Anterior cingulate cortex (tissue), 58 donors: Measurements from ENCODE around the gene TBC1D9B.

Experiments
- DNase-seq, 58 donors: peaks; one replicate each; lab custom pipeline; 2025; lab: John Stamatoyannopoulos, UW

Gene TBC1D9B

GRCh38 chr5:179887095-179887494, 20.6 kb downstream of the TBC1D9B start:
- no peak for DNase-seq

DNA sequence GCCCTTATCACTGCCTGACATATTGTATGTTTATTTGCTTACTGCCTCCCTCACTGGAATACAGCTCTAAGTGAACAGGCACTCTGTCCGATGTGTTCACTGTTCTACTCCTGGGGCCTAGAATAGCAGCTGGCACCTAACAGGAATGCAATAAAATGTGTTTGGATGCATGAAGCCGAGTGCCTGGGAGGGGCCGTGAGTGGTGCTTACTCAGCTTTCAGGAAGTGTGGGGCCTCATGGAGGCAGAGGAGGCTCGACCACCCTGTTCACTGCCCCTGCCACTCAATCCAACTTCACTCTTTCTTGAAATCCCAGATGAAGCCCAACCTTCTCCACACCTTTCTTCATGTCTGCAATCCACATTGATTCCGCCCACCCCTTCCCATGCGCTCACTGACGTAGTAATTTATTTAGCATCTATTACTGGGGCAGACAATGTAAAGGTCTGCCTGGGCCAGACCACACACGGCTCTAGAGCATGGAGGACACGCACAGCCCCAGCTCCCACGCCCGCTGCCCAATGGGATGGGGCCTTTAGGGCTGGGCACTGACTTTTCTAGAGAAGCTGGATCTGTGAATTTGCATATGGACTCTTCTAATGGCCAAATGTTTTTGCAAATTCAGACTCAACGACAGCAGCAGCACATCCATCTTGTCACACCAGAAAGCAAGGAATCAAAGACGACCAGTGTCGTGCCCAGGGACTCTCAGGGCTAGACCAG, 21.3 kb downstream of the TBC1D9B start:
- no peak for DNase-seq

DNA sequence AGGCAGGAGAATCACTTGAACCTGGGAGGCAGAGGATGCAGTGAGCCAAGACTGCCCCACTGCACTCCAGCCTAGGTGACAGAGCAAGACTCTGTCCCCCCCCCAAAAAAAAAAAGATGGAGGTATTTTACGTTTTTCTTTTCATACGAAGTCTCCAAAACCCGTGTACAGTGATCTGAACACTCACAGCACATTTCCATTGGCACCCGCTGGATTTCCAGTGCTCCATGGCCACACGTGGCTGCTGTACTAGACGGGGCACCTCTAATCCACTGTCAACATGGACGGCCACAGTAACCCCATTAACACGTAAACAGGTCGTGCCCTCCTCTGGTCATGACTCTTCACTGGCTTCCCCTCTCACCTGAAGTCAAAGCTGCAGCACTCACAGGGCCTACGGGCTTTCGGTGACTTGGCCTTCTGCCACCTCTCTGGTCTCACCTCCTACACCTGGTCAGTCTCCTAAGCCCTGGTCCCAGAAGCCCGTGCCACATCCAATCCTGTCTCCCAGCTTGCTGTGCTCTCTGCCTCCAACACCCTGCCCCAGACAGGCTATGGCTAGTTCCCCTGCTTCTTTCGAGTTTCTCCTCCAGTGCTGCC, 22.1 kb downstream of the TBC1D9B start:
- DNase-seq: no peak

DNA sequence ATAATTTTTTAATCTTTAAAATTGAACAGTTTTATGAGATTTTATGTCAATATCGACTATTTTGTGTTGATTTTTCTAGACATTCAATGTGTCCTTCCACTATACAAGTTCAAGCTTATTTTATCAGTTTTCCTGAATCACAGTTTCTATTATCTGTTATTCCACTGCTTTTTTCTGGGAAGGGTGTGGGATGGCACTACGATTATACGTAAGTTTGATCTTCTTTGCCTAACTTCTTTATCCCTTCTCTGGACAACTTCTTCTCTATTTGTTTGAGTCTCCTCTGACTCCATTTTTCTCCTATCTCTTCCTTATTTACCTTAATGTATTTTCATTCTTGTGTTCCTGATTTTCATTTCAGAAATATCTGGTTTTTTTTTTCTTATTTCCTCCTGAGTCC, 24.5 kb downstream of the TBC1D9B start:
- DNase-seq: no peak

GRCh38 chr5:179882338-179882737, 25.4 kb downstream of the TBC1D9B start:
- no peak for DNase-seq

- no peak for DNase-seq
Measured at GRCh38 chr5:179880848-179881590, 26.7 kb downstream of the TBC1D9B start.

DNA sequence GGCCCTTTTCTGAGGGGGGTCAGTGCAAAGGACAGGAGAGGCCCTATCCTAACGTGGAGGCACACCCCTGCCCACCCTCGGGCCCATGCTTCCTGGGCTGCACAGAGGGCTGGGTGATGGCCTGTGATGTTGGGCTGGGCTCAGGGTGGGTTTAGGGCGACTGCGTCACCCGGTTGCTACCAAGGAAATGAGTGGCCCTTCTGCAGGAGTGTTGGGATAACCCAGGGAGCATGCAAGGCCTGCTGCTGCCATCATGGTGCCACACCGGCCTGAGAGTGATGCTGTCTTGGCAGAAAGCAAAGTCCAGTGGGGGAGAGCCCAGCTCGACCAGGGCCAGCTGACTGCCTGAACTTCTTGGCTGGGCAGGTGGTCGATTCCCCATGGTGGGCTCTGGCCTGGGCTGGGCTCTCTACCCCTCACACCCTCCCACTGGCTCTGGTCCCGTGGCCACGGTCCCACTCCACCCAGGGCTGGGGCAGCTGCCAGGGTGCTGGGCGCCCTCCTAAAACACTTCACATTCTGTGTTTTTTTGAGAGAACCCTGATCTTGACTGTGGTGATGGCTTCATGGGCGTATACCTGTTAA, 27.5 kb downstream of the TBC1D9B start:
- DNase-seq: no peak

DNA sequence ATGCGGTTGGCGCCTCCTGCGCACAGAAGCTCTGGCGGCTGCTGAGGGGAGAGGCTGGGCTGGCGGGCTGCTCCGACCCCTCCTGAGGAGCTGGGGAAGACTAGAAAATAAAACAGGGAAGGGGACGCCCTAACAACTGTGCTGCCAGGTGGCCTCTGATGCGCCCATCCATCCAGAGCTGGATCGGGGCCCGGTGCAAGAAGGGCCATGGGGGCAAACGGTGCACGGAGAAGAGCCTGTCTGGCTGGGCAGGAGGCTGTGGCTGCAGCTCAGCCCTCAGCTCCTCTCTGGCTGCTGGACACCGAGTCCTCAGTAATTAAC, 28.0 kb downstream of the TBC1D9B start:
- DNase-seq: no peak

DNA sequence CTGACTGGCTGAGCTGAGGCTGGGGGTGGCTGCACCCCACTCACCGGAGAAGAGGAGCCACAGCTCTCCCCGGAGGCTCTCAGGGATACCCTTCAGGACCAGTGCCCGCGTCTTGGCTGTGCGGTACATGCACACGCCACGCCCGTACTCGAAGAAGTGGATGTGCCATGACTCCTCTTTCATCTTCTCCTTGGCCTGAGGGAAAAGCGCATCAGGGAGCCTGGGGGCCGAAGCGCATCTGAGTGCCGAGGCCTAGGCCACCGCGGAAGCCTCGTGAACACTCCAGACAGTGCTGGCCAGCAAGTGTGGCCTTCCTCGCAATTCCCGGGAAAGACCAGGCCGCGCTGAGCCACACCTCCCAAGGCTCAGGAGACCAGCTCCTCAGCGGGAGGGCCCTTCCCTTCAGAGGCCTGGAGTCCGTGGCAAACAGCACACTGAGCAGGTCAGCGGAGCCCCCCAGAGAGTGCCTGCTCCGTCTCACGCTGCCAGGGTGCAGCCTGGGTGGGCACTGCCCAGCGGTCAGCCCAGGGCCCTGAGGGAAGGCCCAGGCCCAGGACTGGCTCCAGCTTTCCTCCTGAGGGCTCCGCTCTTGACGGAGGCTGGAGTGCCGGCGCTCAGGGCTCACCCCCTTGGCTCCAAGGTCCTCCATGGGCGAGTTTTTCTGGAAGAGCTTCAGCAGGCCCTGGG, 28.6 kb downstream of the TBC1D9B start:
- no peak for DNase-seq

DNA sequence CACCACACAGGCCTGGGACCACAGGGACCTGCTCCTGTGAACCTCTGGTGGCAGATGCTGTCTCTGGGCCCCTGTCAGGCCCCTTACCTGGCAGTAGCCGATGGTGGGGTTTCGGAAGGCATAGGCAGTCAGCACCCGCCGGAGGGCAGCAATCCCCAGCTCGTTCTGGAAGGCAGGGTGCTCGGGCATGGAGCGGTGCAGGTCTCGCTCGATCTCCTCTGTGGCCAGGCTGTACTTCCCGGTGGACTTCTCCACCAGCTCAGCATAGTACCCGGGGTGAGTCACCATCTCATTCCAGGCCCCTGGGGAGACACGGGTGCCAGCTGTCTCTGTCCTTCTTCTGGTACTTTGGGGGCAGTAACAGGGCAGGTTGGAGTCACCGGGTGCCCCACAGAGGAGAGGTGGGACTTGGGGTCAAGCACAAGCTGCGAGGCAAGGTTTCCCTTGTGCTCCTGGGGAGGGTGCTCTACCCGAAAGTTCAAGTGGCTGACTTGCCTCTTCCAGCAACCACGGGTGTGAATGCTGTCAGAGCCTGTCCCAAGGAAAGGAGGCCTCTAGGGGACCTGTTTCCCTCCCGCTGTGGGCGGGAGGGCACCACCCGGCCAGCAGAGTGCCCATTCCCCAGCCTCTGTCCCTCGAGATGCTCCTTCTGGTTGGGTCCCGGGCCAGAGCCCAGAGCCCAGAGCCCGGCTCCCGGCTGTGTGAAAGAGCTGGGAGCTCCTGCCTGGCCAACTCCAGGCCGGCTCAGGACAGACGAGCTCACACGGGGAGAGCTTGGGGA, 29.3 kb downstream of the TBC1D9B start:
- no peak for DNase-seq

DNA sequence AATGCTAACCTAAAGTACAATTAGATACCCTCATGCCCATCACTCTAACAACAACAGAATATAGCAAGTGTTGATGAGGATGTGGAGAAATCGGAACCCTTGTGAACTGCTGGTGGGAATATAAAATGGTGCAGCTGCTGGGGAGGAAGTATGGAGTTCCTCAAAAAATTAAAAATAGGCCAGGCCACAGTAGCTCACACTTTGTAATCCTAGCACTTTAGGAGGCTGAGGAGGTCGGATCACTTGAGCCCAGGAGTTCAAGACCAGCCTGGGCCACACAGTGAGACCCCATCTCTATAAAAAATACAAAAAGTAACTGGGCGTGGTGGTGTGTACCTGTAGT, 31.1 kb downstream of the TBC1D9B start:
- DNase-seq: no peak

DNA sequence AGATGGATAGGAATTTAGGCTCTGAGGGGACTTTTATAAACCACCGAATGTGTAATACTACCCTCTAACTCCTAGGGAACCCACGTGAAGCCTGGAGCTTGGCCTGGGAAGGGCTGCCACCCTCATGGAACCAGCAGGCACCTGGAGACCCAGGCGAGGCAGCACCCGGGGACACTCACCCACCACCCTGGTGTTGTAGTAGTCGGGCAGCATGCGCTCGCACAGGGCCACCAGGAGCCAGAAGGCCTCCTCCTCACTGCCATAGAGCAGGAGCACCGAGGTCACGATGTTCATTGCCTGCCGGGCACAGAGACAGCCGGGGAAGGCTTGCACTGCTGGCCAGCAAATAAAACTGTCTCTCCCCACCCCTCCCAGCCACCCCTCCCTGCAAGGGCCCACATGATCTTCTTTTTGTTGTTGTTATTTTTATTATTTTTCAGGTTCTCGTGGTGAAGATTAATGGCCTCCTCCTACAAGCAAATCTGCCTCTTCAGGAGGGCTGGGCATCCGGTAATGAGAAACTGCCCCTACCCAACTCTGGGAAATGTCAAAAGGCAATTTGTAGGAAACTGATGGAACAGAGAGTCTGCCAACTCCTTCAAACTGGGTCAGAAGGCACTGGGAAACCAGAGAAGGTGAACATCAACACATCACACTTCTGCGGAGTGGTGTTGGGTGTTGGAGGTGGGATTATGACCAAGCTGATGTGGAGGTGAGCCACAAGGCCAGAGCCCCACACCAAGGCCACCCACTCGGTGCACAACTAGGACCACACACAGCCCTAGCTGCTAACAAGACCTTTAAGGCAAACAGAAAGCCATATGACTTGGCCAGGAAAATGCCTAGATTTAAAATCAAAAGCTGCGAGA, 31.7 kb downstream of the TBC1D9B start:
- DNase-seq: no peak

- DNase-seq: no peak
Measured at GRCh38 chr5:179874536-179875292, 33.0 kb downstream of the TBC1D9B start.

- no peak for DNase-seq
Measured at GRCh38 chr5:179874136-179874535, 33.6 kb downstream of the TBC1D9B start.

DNA sequence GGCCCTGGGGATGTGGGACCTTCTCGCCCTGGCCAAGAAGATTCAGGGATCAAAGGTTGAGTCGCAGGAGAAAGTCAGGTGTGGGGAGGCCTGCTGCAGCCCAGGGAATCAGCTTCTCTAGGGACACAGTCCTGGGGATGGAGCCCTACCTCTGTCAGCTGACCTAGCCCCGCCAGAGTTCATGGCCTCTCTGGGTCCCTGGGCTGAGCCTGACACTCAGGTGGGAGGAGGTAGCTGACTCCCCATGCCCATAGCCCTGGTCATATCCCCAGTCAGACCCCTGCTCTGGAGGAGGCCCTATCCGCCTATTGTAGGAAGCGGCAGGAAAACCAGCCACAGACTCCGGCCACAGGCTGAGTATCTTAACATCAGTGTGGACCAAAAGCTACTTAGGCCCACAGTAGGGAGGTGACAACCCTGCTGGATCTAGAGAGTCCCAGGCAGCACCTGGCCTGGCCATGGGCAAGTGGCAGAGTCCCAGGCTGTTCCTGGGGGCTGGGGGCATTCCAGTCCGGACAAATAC, 34.0 kb downstream of the TBC1D9B start:
- no peak for DNase-seq

DNA sequence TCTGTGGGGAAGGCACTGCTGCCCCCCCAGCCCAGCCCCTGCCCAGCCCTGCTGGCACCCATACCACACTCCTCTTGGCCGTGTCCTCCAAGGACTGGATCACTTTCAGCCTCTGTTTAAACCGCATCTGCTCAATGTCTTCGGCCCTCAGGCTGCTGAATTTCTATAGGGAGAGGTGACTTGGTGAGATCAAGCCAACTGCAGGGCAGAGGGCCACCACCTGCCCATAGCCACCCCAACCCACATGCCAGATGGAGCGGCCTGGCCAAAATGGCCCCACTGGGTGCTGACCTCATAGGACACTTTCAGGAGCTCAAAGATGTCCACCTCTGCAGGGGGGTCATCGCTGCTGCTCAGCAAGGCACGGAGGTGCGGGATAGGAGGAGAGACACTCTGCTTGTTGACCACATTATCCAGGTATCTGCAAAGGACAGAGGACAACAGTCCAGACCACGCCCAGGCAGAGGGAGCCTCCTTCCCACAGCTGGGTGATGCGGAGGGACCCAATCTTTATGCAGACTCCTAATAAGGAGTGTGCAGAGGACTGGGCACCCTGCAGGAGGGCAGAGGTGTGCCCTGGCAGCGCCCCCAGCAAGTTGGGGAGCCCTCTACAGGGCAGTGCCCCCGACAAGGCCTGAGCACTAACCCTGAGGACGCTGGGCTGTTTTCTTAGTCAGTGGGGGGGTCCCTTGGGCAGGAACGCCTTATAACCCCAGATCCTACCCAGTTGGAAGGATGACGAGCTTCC, 34.7 kb downstream of the TBC1D9B start:
- no peak for DNase-seq

GRCh38 chr5:179872055-179872827, 35.5 kb downstream of the TBC1D9B start:
- no peak for DNase-seq
